Sigmoid colon (tissue), 4 donors: ENCODE results near the gene ANKRD44.

ENCODE experiments used
- EP300 ChIP-seq, 4 donors: sonication (generic); formaldehyde crosslinking; IDR thresholded peaks; one replicate each; pipeline ENCODE4 v1.6.1; 2017; ENCODE audit warnings: antibody characterized with exemption in 4 of 4
- POLR2A ChIP-seq, 2 donors: fragments of 450-650 bp; IDR thresholded peaks; one replicate each; pipeline ENCODE4 v1.6.1; 2016; ENCODE audit warnings: antibody characterized with exemption in 2 of 2, mild to moderate bottlenecking in 2 of 2, moderate library complexity in 2 of 2
- POLR2AphosphoS5 ChIP-seq, 4 donors: sonication (generic); formaldehyde crosslinking; IDR thresholded peaks; one replicate each; pipeline ENCODE4 v1.6.1; 2017; ENCODE audit warnings: antibody characterized with exemption in 4 of 4
- TF ChIP-seq, protein P1 (sequence below), 4 experiments: fragments of 450-650 bp in 3 of 4; fragments of 200-600 bp in 1 of 4; IDR thresholded peaks; one replicate each; pipeline ENCODE4 v1.5.1; 2016 to 2019; ENCODE audit warnings: antibody characterized with exemption in 4 of 4, mild to moderate bottlenecking in 3 of 4, moderate library complexity in 2 of 4

DNA sequence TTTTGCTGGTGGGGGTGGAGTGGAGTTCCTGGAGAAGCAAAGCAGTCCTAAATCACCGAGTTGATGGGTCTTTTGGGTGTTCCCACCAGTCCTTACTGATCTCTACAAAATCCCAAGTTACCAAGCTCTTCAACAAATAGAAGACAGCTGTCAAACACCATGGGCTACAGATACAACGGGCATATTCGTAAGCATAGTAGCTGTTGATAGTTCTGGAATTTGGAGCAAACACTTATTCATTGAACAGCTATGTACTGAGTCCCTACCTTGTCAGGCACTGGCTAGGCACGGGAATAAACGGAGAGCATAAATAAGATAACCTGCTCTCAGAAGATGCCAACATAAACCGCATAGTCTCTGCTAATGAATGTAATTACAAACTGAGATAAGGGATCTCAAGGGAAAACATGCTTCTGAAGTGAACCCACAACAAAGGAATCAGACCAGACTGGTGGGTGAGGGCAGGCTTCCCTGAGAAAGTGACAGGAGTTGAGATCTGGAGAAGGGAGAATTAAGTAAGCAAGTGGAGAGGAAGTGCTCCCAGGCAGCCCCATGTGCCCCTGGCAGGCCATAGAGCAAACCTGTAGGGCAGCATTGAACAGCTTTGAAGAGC, 947 bp upstream of the ANKRD44 start:
- TF ChIP-seq, protein P1, sequence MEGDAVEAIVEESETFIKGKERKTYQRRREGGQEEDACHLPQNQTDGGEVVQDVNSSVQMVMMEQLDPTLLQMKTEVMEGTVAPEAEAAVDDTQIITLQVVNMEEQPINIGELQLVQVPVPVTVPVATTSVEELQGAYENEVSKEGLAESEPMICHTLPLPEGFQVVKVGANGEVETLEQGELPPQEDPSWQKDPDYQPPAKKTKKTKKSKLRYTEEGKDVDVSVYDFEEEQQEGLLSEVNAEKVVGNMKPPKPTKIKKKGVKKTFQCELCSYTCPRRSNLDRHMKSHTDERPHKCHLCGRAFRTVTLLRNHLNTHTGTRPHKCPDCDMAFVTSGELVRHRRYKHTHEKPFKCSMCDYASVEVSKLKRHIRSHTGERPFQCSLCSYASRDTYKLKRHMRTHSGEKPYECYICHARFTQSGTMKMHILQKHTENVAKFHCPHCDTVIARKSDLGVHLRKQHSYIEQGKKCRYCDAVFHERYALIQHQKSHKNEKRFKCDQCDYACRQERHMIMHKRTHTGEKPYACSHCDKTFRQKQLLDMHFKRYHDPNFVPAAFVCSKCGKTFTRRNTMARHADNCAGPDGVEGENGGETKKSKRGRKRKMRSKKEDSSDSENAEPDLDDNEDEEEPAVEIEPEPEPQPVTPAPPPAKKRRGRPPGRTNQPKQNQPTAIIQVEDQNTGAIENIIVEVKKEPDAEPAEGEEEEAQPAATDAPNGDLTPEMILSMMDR (IDR thresholded peaks at IDR 0.05): no peak
- no peak for TF ChIP-seq POLR2AphosphoS5 (IDR thresholded peaks at IDR 0.05)
- no peak for TF ChIP-seq POLR2A (IDR thresholded peaks at IDR 0.05)
- no peak for TF ChIP-seq EP300 (IDR thresholded peaks at IDR 0.05)
